Left lobe of liver (tissue), 1 donor: ENCODE measurements around the gene P2RY11. TPM values are rescaled to one million over a fixed set of nuclear protein-coding genes. Genes with fewer than 3 reads are reported as not detected.

Source experiments
- total RNA-seq: library from RNA; stranded (reverse); gene quantifications from one replicate; pipeline ENCODE4 v1.2.1, GENCODE V29; 2021
- donor health status: DM: no; HTN: yes; CAD: no.

Gene P2RY11
- total RNA-seq, 1 donor from 2014 or later, result 6.6 TPM

Other genes with a start within 250 kb of the P2RY11 start
- 29.0 TPM for gene OLFM2, start 175.2 kb upstream of the P2RY11 start, total RNA-seq
- gene COL5A3, start 101.2 kb upstream of the P2RY11 start, total RNA-seq, result 24.3 TPM
- gene RDH8, start 98.2 kb upstream of the P2RY11 start, total RNA-seq, result not detected
- 72.7 TPM for gene SHFL, start 25.4 kb upstream of the P2RY11 start, total RNA-seq
- 17.9 TPM for gene ANGPTL6, start 9.0 kb upstream of the P2RY11 start, total RNA-seq
- gene PPAN, start 5.3 kb upstream of the P2RY11 start, total RNA-seq, result 13.0 TPM
- 84.6 TPM for gene EIF3G, start 8.2 kb downstream of the P2RY11 start, total RNA-seq
- 21.5 TPM for gene DNMT1, start 83.3 kb downstream of the P2RY11 start, total RNA-seq
- 1.9 TPM for gene S1PR2, start 119.6 kb downstream of the P2RY11 start, total RNA-seq
- gene MRPL4, start 140.5 kb downstream of the P2RY11 start, total RNA-seq, result 43.3 TPM
- gene ICAM1, start 159.4 kb downstream of the P2RY11 start, total RNA-seq, result 5.9 TPM
- 0.15 TPM for gene ICAM4, start 175.3 kb downstream of the P2RY11 start, total RNA-seq
- gene ICAM5, start 178.3 kb downstream of the P2RY11 start, total RNA-seq, result 0.30 TPM
- 4.2 TPM for gene ZGLP1, start 198.1 kb downstream of the P2RY11 start, total RNA-seq
- gene FDX2, start 204.3 kb downstream of the P2RY11 start, total RNA-seq, result 11.0 TPM
- 11.3 TPM for gene RAVER1, start 221.8 kb downstream of the P2RY11 start, total RNA-seq
- gene ICAM3, start 227.9 kb downstream of the P2RY11 start, total RNA-seq, result 38.6 TPM